Spinal cord (tissue), 10 donors: ENCODE results near the gene C17orf113. TPM values are rescaled to one million over a fixed set of nuclear protein-coding genes. Genes with fewer than 3 reads are reported as not detected.
"Not testable (repeated sequence)": the region's sequence is repeated elsewhere in the genome, so short reads cannot be mapped to it uniquely, and the experiment has no call there.

Experiments used
- DNase-seq, 6 donors: peaks; one replicate each; pipeline versions ENCODE4 v3.0.0 to v3.0.0-alpha.2; 2013 to 2015; ENCODE audit warnings: low spot score in 6 of 6, low read depth in 4 of 6
- H3K27ac ChIP-seq: one replicate; pipeline ENCODE4 v1.5.1; 2013; ENCODE audit warnings: low read depth, low read length, control low read depth
- H3K27me3 ChIP-seq: one replicate; pipeline ENCODE4 v1.6.1; 2013; ENCODE audit warnings: low read length; ENCODE audit not compliant: control insufficient read depth, insufficient read depth
- H3K36me3 ChIP-seq: one replicate; pipeline ENCODE4 v1.6.1; 2013; ENCODE audit warnings: low read length; ENCODE audit not compliant: control insufficient read depth, insufficient read depth
- H3K4me1 ChIP-seq: one replicate; pipeline ENCODE4 v1.6.1; 2013; ENCODE audit warnings: low read length; ENCODE audit not compliant: control insufficient read depth, insufficient read depth
- H3K4me3 ChIP-seq: one replicate; pipeline ENCODE4 v1.5.1; 2013; ENCODE audit warnings: low read depth, low read length, control low read depth
- H3K9me3 ChIP-seq: one replicate; pipeline ENCODE4 v1.6.1; 2013; ENCODE audit warnings: low read length; ENCODE audit not compliant: control insufficient read depth, insufficient read depth
- WGBS: methylation state at CpG from one replicate; pipeline ENCODE4 v1.1.5; 2013; ENCODE audit warnings: missing lambda C conversion rate; ENCODE audit not compliant: insufficient coverage; 5-methylcytosine and 5-hydroxymethylcytosine counted together
- polyA plus RNA-seq, 2 donors: library from polyadenylated mRNA; unstranded; fragments of 120-200 nt; gene quantifications; one replicate each; pipeline ENCODE4 v1.2.1, GENCODE V29; 2013; ENCODE audit not compliant: insufficient read length in 2 of 2
- total RNA-seq, 2 donors: library from RNA; depleted of rRNA in 1 of 2; stranded (reverse); fragments of 120-200 nt in 1 of 2; fragments of >200 nt in 1 of 2; gene quantifications; one replicate each; pipeline versions ENCODE4 v1.2.3 to v1.2.4, GENCODE V29; 2013 to 2014
- donor health status: healthy.

The C17orf113 gene
- total and polyA plus RNA-seq, 4 donors, result 3.0 to 4.5 (median 3.2) TPM

- no peaks in the 10 kb centered on the region for H3K9me3 ChIP-seq
- peaks cover 24% of the 10 kb centered on the region for H3K36me3 ChIP-seq
- WGBS, result 37% methylated on average over 11 of the region's 19 CpGs
- H3K4me1 ChIP-seq, result peaks cover 30% of the 10 kb centered on the region
- no peak overlapping the region for H3K4me3 ChIP-seq
- no peak for DNase-seq
- H3K27me3 ChIP-seq, result no peaks in the 10 kb centered on the region
- no peak overlapping the region for H3K27ac ChIP-seq
These were observed 22.2 kb downstream of the C17orf113 start for GRCh38 chr17:42027961-42028790.

GRCh38 chr17:42027590-42027889, 22.9 kb downstream of the C17orf113 start:
- Histone ChIP-seq H3K27ac (no peak overlapping the region), H3K4me3 (no peak overlapping the region)

GRCh38 chr17:42026857-42027589, 23.4 kb downstream of the C17orf113 start:
- Histone ChIP-seq H3K36me3 (peaks cover 36% of the 10 kb centered on the region), H3K27ac (no peak overlapping the region)

More at GRCh38 chr17:42027590-42027889, 22.9 kb downstream of the C17orf113 start:
- Histone ChIP-seq H3K9me3 (no peaks in the 10 kb centered on the region), H3K27me3 (no peaks in the 10 kb centered on the region), H3K36me3 (peaks cover 31% of the 10 kb centered on the region), H3K4me1 (peaks cover 30% of the 10 kb centered on the region)
- no peak for DNase-seq
- WGBS, result 23% methylated on average over 5 of the region's 5 CpGs

GRCh38 chr17:42025936-42026335, 24.5 kb downstream of the C17orf113 start:
- Histone ChIP-seq H3K27ac (no peak overlapping the region), H3K36me3 (peaks cover 41% of the 10 kb centered on the region), H3K9me3 (no peaks in the 10 kb centered on the region), H3K4me1 (peaks cover 33% of the 10 kb centered on the region), H3K4me3 (no peak overlapping the region), H3K27me3 (no peaks in the 10 kb centered on the region)
- WGBS, result 94% methylated on average over 2 of the region's 3 CpGs
- DNase-seq, result no peak

More at GRCh38 chr17:42026857-42027589, 23.4 kb downstream of the C17orf113 start:
- no peak for DNase-seq
- peaks cover 30% of the 10 kb centered on the region for H3K4me1 ChIP-seq
- 56% methylated on average over 6 of the region's 17 CpGs for WGBS
- no peaks in the 10 kb centered on the region for H3K27me3 ChIP-seq
- no peaks in the 10 kb centered on the region for H3K9me3 ChIP-seq
- no peak overlapping the region for H3K4me3 ChIP-seq

- Histone ChIP-seq H3K36me3 (peaks cover 41% of the 10 kb centered on the region), H3K27me3 (no peaks in the 10 kb centered on the region), H3K27ac (no peak overlapping the region), H3K4me3 (peak overlapping the region; percentile 12), H3K9me3 (no peaks in the 10 kb centered on the region), H3K4me1 (peaks cover 38% of the 10 kb centered on the region)
- DNase-seq, result no peak
- WGBS, result 69% methylated on average over 4 of the region's 8 CpGs
These were observed 25.2 kb downstream of the C17orf113 start for GRCh38 chr17:42025191-42025579.

GRCh38 chr17:42023524-42024349, 26.7 kb downstream of the C17orf113 start:
- Histone ChIP-seq H3K27me3 (no peaks in the 10 kb centered on the region), H3K4me3 (no peak overlapping the region), H3K27ac (no peak overlapping the region), H3K9me3 (no peaks in the 10 kb centered on the region), H3K4me1 (peaks cover 41% of the 10 kb centered on the region), H3K36me3 (peaks cover 40% of the 10 kb centered on the region)
- WGBS, result 92% methylated on average over 9 of the region's 15 CpGs
- DNase-seq, result no peak

- Histone ChIP-seq H3K36me3 (peaks cover 40% of the 10 kb centered on the region), H3K4me3 (peak overlapping the region; percentile 80), H3K4me1 (peaks cover 35% of the 10 kb centered on the region)
- H3K27ac ChIP-seq, H3K9me3 ChIP-seq, H3K27me3 ChIP-seq, DNase-seq: not testable (repeated sequence)
- no CpG with 5 or more reads among the region's 8 CpGs for WGBS
These were observed 29.6 kb downstream of the C17orf113 start for GRCh38 chr17:42020845-42021244.

GRCh38 chr17:42019509-42020404, 30.6 kb downstream of the C17orf113 start, which contains the start of gene NKIRAS2:
Gene NKIRAS2 (plus strand): TSS chr17:42020090. CDS start chr17:42021578, 1,488 bp downstream.
- Histone ChIP-seq H3K36me3 (peaks cover 42% of the 10 kb centered on the region), H3K4me1 (peaks cover 37% of the 10 kb centered on the region), H3K27ac (peak within 1 kb of the TSS; percentile 45), H3K9me3 (no peaks in the 10 kb centered on the region), H3K4me3 (peak within 1 kb of the TSS; percentile 80), H3K27me3 (no peaks in the 10 kb centered on the region)
- DNase-seq, result peak; percentile 49 to 96 (median 77)
- WGBS, result 5% methylated on average over 46 of the region's 49 CpGs
